Activated T-cell treated with anti-CD3 and anti-CD28 coated beads, Interleukin-2, amount 50 U/mL, for 4 hours (primary cell): Measurements from ENCODE around the gene PTX3. TPM values are rescaled to one million over a fixed set of nuclear protein-coding genes. Genes with fewer than 3 reads are reported as not detected.

ENCODE experiments used
- ATAC-seq, 2 donors: fragments of 200-7000 bp; cut with Tn5 transposase; one replicate each; pipeline ENCODE4 v1.10.0; 2021
- DNase-seq: peaks from one replicate; pipeline ENCODE4 v3.0.0-alpha.2; 2020
- H3K27me3 Mint-ChIP-seq: one replicate; pipeline ENCODE4 v1.8.0; 2021; ENCODE audit warnings: low read depth, mixed read lengths
- H3K36me3 Mint-ChIP-seq: one replicate; pipeline ENCODE4 v1.8.0; 2022; ENCODE audit warnings: mixed read lengths; ENCODE audit not compliant: insufficient read depth
- H3K4me1 Mint-ChIP-seq: one replicate; pipeline ENCODE4 v1.8.0; 2021; ENCODE audit warnings: low read depth, mixed read lengths
- H3K4me3 Mint-ChIP-seq: one replicate; pipeline ENCODE4 v1.8.0; 2021; ENCODE audit warnings: mild to moderate bottlenecking, moderate library complexity, mixed read lengths
- H3K9me3 Mint-ChIP-seq: one replicate; pipeline ENCODE4 v1.8.0; 2021; ENCODE audit warnings: mixed read lengths
- total RNA-seq, 3 donors: library from RNA; stranded (reverse); gene quantifications; one replicate each; pipeline ENCODE4 v1.2.1, GENCODE V29; 2021

Gene PTX3
- total RNA-seq, 3 donors from 2014 or later, result 0.11 TPM; not detected in 2

DNA sequence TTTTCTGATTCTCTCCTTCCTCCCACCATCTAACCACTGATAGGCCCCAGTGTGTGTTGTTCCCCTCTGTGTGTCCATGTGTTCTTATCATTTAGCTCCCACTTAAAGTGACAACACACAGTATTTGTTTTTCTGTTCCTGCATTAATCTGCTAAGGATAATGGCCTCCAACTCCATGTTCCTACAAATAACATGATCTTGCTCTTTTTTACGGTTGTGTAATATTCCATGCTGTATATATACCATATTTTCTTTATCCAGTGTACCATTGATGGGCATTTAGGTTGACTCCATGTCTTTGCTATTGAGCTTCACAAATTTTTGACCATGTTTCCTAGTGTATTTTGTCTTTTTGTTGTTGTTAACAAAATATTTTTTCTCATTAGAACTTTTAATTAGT lies 36.0 kb downstream of the PTX3 start:
- DNase-seq, result no peak
- peaks cover 2% of the 10 kb centered on the region for H3K27me3 Mint-ChIP-seq

DNA sequence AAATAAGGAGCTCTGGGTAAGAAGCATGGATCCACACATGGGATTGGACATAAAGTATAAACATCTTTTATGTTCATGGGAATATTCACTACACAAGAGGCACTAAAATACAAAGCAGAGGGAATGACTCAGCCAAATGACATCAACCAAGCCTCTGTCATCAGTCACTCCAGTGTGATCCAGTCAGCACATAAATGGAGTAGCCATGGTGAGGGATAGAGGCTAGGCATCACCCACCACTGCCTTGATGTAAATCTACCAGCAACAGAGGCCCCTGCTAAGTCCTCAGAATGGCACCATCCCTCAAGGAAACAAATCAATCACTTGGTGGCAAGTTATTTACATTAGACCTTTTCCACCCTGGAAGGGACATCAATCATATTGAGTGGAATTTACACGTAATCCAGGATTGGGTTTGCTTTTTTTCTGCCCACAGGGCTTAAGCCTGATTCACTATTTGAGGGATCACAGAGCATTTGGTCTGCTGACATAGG lies 39.3 kb downstream of the PTX3 start:
- ATAC-seq (no peak), DNase-seq (no peak)
- no peaks in the 10 kb centered on the region for H3K36me3 Mint-ChIP-seq
- H3K9me3 Mint-ChIP-seq, result no peaks in the 10 kb centered on the region
- H3K4me1 Mint-ChIP-seq, result no peaks in the 10 kb centered on the region
- H3K4me3 Mint-ChIP-seq, result no peak overlapping the region
- H3K27me3 Mint-ChIP-seq, result peaks cover 2% of the 10 kb centered on the region

More for the DNA sequence above, 36.0 kb downstream of the PTX3 start:
- Mint-ChIP-seq H3K4me1 (no peaks in the 10 kb centered on the region), H3K9me3 (no peaks in the 10 kb centered on the region), H3K36me3 (no peaks in the 10 kb centered on the region), H3K4me3 (no peak overlapping the region)
- ATAC-seq, result no peak

DNA sequence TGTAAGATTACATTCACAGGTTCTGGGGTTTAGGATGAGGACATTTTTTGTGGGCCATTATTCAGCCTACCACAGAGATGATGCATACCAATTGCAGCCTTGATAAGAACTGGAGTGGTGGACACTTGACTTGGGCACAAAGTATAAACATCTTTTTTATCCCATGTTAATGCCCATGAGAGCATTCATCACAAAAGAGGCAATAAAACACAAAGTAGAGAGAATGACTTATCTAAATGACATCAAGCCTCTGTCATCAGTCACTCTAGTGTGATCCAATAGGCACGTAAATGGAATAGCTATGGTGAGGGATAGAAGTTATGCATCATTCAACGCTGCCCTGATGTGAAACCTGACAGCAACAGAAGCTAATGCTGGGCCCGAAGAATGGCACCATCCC lies 40.8 kb downstream of the PTX3 start:
- H3K4me3 Mint-ChIP-seq, result no peak overlapping the region
- H3K27me3 Mint-ChIP-seq, result peaks cover 4% of the 10 kb centered on the region
- H3K4me1 Mint-ChIP-seq, result no peaks in the 10 kb centered on the region
- ATAC-seq (no peak), DNase-seq (no peak)
- no peaks in the 10 kb centered on the region for H3K36me3 Mint-ChIP-seq
- no peaks in the 10 kb centered on the region for H3K9me3 Mint-ChIP-seq

DNA sequence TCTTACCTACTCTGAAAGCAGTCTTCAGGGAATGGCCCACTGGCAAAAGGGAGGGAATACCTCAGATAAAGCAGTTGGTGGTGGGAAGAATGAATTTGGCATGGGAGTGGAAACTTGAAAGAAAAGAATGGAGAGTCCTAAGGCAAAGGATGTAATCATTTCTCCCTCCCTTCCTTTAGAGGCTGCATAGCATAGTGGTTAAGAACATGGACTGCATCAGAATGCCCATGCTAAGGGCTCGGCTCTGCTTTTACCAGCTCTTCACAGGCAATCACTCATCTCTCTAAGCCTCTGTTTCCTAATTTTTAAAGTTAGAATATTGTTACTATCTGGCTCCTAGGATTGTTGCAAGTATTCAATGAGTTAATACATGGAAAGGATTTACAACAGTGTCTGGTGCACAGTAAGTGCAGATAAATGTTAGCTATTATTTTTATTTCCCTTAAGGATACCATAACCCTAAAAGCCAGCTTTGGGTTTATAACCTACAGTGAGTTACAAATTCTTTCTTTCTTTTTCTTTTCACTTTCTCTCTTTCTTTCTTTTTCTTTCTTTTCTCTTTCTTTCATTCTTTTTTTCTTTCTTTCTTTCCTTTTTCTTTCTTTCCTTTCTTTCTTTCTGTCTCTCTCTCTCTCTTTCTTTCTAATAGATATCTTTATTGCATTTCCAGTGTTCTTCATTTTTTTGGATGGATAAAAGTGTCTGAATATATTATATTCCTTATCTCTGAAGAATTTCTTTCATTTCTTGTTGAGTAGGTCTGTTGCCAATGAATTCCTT lies 43.0 kb downstream of the PTX3 start:
- no peak for DNase-seq
- no peak overlapping the region for H3K4me3 Mint-ChIP-seq
- no peaks in the 10 kb centered on the region for H3K4me1 Mint-ChIP-seq
- H3K36me3 Mint-ChIP-seq, result no peaks in the 10 kb centered on the region
- peaks cover 14% of the 10 kb centered on the region for H3K27me3 Mint-ChIP-seq
- ATAC-seq, result no peak
- no peaks in the 10 kb centered on the region for H3K9me3 Mint-ChIP-seq

DNA sequence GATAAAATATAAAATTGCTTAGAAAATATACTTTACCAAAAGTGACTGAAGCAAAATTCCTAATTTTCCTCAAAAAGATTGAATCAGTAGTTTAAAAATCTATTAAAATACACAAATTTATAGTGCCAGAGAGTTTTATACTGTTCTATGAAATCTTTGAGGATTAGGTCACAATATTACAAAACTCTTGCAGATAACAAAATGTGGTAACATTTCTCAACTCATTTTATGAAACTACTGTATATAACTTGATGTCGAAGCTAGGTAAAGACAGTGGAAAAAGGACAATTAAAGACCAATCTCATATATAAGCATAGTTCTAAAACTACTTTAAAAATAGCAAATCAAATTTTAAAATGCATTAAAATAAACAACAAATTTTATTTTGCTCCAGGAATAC lies 50.7 kb downstream of the PTX3 start:
- ATAC-seq, result no peak
- Mint-ChIP-seq H3K4me1 (no peaks in the 10 kb centered on the region), H3K9me3 (no peaks in the 10 kb centered on the region), H3K36me3 (no peaks in the 10 kb centered on the region), H3K4me3 (no peak overlapping the region), H3K27me3 (peaks cover 15% of the 10 kb centered on the region)
- no peak for DNase-seq

DNA sequence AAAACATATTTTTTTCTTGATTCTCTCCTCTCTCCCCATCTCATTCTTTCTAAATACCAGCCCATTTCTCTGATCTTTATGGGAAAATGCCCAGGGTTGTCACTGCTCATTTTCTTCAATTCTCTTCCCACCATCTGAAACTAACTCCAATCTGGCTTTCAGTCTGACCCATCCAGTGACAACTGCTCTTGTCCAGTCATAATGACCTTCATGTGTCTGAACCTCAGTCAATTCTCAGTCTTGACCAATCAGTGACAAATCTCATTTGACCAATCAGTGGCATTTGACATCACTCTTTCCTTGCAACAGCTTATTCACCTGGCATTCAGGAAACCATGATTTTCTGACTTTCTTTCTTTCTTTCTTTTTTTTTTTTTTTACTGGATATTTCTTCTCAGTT lies 51.5 kb downstream of the PTX3 start:
- H3K36me3 Mint-ChIP-seq, result no peaks in the 10 kb centered on the region
- peaks cover 10% of the 10 kb centered on the region for H3K27me3 Mint-ChIP-seq
- H3K4me1 Mint-ChIP-seq, result no peaks in the 10 kb centered on the region

DNA sequence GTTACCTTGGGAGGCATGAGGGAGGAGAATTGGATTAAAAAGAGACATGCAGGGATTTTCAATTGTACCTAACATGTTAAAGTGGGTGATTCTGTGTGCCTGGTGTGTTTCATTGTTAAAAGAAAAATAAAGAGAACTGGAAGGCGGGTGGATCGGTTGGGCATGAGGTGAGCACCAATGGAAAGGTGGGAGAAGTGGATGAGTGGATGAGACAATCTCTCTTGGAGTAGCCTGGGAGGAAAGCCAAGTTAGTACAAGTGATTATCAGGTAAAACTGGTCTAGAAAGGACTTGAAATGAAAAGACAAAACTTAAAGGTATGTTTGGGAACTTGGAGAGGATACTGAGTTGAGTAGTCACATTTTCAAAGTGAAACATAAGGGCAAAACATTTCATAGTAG lies 54.5 kb downstream of the PTX3 start:
- no peaks in the 10 kb centered on the region for H3K36me3 Mint-ChIP-seq
- no peaks in the 10 kb centered on the region for H3K4me1 Mint-ChIP-seq
- no peak overlapping the region for H3K4me3 Mint-ChIP-seq
- DNase-seq, result no peak
- H3K9me3 Mint-ChIP-seq, result no peaks in the 10 kb centered on the region
- H3K27me3 Mint-ChIP-seq, result peaks cover 12% of the 10 kb centered on the region
- no peak for ATAC-seq

More for the DNA sequence above, 51.5 kb downstream of the PTX3 start:
- DNase-seq (no peak), ATAC-seq (no peak)
- Mint-ChIP-seq H3K9me3 (no peaks in the 10 kb centered on the region), H3K4me3 (no peak overlapping the region)

Other genes starting within 250 kb of the PTX3 start
- gene VEPH1, start 66.6 kb downstream of the PTX3 start, total RNA-seq, result under 1 TPM in 2 of 3 donors, not detected in 1; 0.21 to 0.23 TPM